HG03439 (cell line): ENCODE measurements around the gene BHLHE23.

Source experiments
- ATAC-seq: cut with Tn5 transposase; IDR thresholded peaks from one replicate; pipeline ENCODE4 v1.9.1; 2021; ENCODE audit warnings: mild to moderate bottlenecking, moderate library complexity; ENCODE audit not compliant: unreplicated experiment

The BHLHE23 gene

DNA sequence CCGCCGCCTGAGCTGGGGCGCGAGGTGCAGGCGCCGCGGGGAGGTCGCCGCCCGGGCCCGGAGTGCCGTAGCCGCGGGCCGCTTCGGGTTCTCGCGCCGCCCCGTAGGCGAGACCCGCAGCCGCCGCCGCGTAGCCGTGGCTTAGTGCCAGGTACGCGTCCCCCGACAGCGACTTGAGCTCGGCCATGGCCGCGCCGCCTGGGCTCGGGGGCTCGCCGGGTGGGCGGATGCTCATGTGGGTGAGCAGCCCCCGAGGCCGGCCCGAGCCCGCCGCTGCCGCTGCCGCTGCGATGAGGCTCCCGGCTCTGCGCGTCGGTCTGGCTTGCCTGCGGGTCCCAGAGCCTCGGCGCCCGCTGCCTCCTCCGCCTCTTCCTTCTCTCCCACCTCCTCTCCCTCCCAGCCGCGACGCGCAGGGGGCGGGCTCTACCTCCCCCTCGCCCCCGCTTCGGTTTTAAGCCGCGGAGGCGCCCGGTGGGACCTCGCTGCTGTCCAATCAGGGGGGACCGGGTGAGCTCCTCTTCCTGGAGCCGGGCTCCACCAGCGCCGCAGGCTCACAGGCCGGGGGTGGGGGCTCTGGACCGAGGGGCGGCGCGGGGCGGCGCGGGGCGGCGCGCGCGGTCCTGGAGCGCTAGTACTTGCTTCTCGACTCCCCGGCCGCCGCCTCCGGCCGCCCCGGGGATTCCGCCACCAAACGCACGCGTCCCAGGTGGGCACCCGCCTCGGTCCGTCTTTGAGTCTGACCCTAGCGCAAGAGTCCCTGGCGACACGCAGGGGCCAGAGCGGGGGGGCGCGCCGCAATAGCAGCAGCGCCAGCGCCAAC, at the start of gene BHLHE23:
TSS of gene BHLHE23 (minus strand) at position 425 of the 820 bp plus-strand sequence. CDS start at position 235, 190 bp downstream.
- ATAC-seq, result no peak

DNA sequence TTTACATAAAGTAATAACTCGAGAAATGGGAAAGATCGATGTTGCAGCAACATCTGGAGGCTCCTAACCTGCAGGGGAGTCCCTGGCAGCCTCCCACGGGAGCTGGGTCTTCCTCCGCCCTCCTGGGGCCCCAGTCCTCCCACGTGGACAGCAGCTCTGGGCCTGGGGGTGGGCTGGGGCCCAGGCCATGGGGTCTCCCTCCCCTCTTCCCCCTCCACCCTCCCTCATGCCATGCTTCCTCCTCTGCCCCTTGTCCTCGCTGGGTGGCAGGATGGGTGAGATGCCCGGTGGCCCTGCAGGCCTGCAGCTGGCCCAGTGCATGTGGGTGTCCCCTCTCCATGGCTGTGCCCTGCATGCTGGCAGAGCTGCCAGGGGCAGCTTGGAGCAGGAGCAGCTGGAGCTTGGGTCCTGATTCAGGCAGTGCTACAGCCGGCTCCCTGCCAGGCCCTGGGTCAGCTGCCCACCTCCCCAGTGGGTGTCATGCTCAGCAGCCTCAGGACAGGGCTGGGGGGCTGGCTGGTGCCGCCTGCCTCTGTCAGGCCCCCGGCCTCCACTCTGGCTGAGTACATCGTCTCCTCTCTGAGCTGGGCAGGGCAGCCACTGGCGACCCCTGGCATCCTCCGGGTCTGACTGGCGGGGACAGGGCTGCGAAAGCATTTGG, 48.9 kb upstream of the BHLHE23 start:
- no peak for ATAC-seq

DNA sequence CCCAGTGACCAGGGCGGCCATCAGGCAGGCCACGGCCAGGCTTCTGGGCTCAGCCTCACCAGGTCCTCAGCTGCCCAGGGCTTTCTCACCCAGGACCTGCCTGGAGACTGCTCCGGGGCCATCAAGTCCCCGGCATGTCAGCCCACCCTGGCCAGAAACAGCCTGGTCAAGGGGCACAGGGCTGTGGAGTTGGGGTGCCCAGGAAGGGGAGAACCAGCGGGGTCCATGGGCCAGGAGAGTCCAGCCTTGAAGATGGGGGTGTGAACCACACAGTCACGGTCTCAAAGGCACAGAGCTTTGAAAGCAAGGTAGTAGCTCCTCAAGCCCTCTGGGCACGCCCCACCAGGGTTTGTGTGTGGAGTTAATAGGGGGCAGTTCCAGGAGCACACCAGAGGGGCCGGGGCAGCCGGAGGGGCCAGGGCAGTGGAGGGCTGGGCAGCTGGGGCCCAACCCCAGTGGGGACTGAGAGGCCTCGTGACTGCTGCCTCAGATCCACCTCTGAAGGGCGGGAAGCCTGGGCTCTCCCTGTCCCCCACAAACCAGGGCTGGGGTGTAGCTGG, 48.0 kb upstream of the BHLHE23 start:
- ATAC-seq, result no peak

- no peak for ATAC-seq
Measured at GRCh38 chr20:63054103-63054474, 47.3 kb upstream of the BHLHE23 start.

- ATAC-seq, result no peak
Measured at GRCh38 chr20:63053432-63054102, 46.8 kb upstream of the BHLHE23 start.

GRCh38 chr20:63052571-63053431, 46.0 kb upstream of the BHLHE23 start:
- ATAC-seq, result no peak

DNA sequence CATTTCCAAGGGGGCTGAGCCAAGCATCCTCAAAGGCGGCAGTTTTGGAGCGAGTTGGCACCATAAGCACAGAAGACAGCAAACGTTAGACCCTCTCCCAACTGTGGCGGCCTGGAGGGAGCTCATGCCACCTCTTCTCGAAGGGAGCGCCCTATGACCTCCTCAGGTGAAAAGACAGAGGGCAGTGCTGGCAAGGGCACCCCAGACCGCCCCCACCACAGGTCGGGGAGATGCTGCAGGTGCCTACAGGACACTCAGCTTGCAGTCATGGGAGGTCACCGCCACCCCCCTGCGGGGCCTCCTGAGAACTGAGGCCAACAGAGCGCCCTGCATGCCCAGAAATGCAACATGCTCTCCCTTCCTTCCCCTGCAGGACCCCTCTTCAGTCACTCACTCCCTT, 45.1 kb upstream of the BHLHE23 start:
- no peak for ATAC-seq

GRCh38 chr20:63051186-63051860, 44.6 kb upstream of the BHLHE23 start:
- ATAC-seq, result no peak

- no peak for ATAC-seq
Measured at GRCh38 chr20:63050406-63050805, 43.6 kb upstream of the BHLHE23 start.

DNA sequence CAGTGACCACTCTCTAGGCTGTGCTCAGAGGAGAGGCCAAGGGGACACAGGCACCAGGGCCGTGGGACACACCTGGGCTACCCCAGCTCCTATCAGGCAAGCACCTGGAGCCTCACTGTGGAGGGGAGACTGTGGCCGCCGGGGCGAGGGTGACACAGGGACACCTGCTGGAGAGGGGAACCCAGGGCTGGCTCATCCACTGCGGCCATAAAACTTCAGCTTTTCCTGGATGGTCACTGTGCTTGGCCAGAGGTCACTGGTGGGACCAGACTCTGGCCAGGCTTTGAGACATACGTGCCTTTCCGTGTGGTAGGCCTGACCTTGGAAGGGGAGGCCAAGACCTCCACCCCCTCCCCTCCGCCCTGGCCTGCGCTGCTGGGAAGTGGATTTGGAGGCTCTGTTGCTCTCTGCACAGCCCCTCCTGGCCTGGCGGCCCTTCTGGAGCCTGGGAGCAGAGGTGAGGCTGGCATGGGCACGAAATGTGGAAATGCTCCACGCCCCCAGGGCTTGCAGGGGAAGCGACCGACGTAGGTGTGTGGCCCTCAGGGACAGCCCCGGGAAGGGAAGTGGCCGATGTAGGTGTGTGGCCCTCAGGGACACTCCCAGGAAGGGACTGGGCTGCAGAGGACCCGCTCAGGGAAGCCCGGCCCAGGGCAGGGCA, 42.9 kb upstream of the BHLHE23 start:
- no peak for ATAC-seq

DNA sequence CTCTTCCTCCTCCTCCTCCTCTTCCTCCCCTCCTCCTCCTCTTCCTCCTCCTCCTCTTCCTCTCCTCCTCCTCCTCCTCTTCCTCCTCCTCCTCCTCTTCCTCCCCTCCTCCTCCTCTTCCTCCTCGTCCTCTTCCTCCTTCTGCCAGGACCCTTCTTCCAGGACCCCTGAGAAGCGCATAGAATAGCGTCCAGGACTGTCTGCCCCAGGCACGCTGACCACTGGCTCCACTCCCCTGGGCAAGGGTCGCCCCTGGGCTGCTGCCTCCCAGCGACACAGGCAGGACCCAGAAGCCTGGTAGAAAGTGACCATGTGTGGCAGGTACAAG, 42.4 kb upstream of the BHLHE23 start:
- no peak for ATAC-seq

DNA sequence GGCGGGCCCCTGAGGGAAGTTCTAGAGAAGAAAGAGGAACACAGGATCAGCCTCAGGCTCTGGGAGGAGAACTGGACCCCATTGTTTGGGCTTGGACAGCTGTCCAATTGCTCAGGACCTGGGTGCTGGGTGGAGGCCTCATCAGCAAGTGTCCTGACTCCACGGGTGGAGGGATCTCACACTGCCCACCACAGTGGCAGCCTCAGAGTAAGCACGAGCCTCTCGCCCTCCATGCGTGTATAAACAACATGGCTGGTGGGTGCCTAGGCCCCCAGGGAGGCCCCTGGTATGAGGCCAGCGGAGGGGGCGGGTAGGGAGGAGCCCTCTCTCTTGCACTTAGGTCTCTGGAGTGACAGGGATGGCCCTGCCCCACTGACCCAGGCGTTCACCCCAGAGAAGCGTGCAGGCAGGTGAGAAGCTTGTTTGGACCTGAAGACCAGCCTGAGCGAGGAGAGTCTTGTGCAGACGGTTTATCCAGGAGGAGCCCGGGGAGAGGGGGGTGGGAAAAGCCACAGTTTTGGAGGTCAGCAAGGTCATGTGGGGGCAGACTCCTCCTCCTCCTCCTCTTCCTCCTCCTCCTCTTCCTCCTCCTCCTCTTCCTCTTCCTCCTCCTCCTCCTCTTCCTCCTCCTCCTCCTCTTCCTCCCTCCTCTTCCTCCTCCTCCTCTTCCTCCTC, 41.9 kb upstream of the BHLHE23 start:
- ATAC-seq, result no peak

DNA sequence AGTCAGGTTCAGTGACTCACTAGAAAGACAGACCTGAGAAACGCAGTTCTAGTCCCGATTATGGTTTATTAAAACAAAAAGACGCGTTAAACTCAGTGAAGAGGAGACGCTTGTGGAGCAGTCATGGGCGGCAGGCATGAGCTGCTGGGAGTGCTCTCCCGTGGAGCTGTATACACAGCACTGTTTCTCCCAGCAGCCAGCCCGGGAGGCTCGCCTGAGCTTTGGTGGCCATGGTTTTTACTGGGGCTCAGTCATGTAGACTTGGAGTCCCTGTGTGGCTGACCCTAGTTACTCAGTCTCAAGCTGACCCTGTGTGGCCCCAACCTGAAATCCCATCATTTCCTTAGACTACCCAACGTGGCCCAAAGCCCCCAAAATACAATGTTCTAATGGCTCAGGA, 41.2 kb upstream of the BHLHE23 start:
- no peak for ATAC-seq

DNA sequence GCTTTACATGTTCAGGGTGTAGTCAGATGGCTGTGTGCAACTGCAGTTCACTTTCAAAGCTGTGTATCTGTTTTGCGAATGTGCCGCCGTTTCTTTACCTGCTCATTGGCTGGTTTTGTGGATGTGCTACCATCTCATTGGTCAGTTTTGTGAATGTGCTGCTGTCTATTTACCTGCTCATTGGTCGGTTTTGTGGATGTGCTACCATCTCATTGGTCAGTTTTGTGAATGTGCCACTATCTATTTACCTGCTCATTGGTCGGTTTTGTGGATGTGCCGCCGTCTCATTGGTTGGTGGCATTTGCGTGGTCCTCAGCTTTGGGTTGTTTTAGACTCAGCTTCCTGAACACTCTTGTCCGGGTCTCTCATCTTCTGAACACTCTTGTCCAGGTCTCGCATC, 40.5 kb upstream of the BHLHE23 start:
- no peak for ATAC-seq

DNA sequence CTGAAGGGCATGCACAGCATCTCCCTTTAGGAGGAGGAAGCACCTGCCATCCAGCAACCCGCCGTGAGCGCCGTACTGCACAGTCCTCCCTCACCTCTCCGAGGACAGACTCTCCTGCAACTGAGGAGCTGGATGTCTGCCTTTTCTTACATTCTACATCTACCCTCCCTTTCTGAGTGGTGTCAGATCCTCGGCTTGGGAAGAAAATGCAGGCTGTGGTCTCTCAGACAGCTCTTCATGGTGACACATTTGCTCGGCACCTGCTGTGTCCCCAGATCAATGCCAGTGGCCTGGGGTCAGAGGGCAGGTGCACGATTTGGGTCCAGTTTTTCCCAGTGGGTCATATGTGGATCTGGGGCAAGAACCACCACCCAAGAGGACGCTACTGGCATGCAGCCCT, 40.1 kb upstream of the BHLHE23 start:
- no peak for ATAC-seq

DNA sequence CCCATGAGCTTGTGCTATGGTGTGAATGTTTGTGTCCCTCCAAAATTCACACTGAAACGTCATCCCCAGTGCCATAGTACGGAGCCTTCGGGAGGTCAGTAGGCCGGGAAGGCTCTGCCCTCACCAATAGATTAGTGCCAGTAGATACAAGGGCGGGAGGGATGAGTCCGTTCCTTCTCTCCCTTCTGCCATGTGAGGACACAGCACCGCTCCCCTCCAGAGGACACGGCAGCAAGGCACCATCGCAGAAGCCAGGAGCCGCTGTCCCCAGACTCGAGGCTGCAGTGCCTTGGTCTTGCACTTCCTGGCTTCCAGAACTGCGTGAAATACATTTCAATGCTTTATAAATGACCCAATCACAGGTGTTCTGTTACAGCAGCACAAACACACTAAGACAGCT, 39.2 kb upstream of the BHLHE23 start:
- no peak for ATAC-seq

DNA sequence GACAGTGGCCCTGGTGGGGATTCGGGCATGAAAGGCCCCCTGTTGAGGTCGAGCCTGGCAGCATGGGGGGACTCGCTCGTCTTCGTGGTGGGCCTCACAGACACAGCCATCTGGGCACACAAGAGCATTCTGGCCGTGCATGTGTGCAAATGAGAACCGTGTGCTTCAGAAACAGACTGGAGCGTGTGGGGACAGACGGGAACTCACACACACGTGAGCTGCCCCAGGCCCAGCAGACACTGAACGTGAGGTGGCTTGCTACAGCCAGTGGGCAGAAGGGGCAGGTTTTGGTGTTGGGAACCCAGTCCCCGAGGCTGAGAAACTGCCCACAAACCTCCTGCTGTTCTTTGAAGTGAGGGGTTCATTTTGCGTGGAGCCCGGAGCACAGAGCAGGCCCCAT, 38.6 kb upstream of the BHLHE23 start:
- no peak for ATAC-seq

DNA sequence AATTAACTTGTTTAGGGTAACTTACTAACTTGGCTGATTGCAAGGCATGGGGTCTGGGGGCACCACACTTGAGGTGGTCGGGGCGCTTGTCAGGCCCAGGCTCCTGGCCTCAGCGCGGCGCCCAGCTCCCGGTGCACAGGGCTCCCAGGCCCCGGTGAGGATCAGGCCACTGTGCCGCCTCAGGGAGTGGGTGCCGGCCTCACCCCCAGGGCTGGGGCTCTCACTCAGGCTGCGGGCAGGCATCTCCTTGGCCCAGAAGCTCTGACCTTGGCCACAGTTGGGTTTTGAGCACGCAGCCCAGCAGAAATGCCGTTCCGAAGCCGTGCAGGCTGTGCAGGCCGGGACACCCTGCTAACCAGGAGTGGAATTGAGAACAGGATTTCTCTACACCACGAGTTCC, 37.8 kb upstream of the BHLHE23 start:
- ATAC-seq, result no peak

- ATAC-seq, result no peak
Measured at GRCh38 chr20:63044204-63044600, 37.4 kb upstream of the BHLHE23 start.
